Left colon (tissue), 2 donors: ENCODE measurements around the gene CASZ1. TPM values are rescaled to one million over a fixed set of nuclear protein-coding genes. Genes with fewer than 3 reads are reported as not detected.

Source experiments
- ATAC-seq: fragments of 200-7000 bp; cut with Tn5 transposase; one replicate; pipeline ENCODE4 v1.9.1; 2020; ENCODE audit warnings: mild to moderate bottlenecking, moderate library complexity
- DNase-seq, 2 donors: peaks; one replicate each; pipeline ENCODE4 v3.0.0-alpha.2; 2020
- intact Hi-C, 2 donors: fragments of 100-400 bp; cut with DNase I in 1 of 2; cut with micrococcal nuclease in 1 of 2; formaldehyde crosslinking; loops; one replicate each; pipeline versions ENCODE4 v1.11.2 to v1.14.0; 2022; cut with DNase I, micrococcal nuclease
- total RNA-seq, 2 donors: library from RNA; stranded (reverse); fragmentation: NEBNext Ultra II Directional; extraction: Animal tissue kit (Norgen Biotek cat#: 25700); gene quantifications; one replicate each; pipeline ENCODE4 v1.2.1, GENCODE V29; 2021
- donor health status: DM: no; HTN: no; CAD: no.
- donor health status: DM: yes; HTN: yes; CAD: no.

Gene CASZ1
- total RNA-seq, 2 donors from 2014 or later = 61.3 to 63.8 TPM

DNA sequence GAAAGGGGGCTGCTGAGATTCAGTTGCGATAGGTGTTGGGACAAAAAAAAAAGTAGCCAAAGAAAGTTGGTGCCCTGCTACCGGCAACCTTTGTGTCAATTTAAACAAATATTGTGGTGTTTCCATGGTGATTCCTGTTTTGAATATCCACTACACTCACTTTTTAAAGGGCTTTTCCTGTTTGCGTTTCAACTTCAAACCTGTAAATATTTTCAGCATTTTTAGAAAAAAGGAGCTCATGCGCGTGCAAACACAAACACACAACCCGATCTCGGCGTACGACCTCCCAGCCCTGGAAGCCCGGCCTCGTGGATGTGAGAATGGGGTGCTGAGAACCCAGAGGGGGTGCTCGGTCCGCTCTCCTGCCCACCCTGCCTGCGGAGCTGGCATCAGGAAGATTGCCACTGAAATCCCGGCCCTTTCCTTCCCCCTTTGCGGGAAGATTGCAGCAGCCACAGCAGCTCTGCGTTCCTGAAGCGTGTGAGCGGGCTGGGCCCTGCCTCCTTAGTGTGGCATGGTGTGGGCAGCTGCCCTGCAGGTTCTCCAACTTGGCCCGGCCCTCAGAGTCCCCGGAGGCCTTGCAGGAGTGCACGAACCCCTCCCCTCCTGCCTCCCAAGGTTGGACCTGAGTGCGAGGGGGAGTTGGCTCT lies 34.8 kb downstream of the CASZ1 start:
- ATAC-seq = peak; percentile 24
- intact Hi-C loops = no loop called here
- DNase-seq = peak; percentile 63 to 72

DNA sequence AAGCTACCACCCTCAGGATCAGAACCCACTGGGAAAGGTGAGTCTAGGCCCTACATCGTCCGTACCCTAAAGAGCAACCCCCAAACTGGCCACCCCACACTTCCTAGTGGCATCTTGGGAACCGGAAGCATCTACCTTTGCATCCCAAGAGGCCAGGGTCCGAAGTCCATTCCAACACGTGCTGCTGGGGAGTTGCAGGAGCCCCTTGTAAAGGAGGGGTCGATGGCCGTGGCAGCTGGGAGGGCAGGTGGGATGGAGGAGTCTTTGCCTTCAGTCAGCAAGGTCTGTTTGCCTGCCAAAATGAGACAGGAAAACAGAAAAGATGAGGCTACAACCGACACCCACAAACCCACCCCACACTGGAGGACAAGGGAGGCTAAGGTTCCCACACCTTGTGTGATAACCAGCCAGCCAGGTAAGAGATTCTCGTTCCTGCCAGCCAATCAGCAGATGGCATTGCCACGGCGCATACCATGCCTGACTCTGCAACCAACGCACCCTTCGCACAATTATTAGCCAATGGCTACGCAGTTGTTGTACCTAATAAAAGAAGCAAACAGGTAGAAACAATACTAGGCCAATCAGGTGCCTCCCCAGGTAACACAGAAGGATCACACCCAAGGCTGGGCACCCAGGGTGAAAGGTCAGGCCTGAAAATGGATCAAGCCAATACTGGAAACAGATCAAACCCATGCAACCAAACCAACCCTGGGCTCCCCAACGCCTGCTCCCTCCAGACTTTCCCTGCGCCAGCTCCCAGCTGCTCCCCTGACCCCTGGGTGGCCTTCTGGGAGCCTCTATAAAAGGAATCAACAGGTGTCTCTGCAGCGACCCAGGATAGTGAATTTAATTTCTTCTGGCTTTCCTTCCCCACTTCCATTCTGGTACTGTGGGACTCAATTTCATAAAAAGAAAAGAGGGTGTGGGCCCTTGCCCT lies 35.6 kb downstream of the CASZ1 start:
- ATAC-seq (no peak), DNase-seq (peak in 1 of 2 donors; percentile 46)
- intact Hi-C loops = no loop called here

DNA sequence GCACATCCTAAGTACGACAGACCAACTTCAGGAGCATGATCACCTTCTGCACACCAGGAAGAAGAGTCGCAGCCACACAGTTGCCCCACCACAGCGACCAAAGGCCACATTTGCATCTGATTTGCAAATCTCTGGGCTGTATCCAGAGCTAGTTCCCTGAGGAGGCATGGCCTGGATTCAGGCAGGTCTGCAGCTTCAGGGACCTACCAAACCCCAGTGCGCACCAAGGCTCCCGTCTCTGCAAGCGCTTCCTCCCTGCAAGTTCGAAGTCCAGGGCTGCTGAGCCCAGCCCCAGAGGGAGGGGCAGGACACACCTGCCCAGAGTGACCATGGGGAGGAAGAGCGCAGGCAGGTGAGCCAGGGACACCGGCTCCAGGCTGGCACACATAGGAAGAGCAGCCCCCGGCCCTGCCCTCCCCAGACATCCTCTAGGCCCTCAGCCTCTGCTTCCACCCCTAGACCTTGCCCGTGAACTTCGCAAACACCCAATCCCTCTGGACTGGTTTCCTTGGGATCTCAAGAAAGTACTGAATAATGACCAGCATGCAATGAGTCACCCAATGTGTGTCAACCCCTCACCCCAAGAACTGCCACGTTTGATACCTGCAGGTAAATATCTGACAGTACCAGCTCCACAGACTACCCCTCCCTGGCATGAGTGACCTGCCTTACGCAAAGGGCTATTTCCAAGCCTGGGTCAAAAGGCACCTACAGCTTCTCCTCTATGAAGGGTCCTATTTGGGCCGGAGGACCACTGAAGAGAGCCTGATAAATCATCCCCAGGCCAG lies 36.8 kb downstream of the CASZ1 start:
- intact Hi-C loops = no loop called here
- DNase-seq (peak; percentile 86 to 95), ATAC-seq (peak; percentile 76)

DNA sequence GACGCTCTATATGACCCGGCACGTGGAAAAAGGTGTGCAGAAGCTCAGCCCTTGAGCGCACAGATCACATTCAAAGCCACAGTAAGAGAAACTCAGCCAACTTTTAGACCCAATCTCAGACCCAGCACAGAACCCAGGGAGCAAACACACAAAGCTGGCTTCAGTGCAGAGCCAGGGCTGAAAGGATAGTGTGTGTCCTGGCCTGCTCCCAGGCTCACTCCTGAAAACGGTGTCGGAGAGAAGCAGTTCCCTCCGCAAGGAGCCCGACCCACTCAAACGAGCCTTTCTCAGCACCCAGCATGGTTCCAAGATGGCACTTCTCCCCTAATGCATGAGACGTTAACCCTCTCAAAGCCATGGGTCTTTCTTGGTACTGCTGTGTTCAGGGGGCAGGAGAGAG lies 39.6 kb downstream of the CASZ1 start:
- intact Hi-C loops = no loop called here
- ATAC-seq = no peak
- DNase-seq = no peak

DNA sequence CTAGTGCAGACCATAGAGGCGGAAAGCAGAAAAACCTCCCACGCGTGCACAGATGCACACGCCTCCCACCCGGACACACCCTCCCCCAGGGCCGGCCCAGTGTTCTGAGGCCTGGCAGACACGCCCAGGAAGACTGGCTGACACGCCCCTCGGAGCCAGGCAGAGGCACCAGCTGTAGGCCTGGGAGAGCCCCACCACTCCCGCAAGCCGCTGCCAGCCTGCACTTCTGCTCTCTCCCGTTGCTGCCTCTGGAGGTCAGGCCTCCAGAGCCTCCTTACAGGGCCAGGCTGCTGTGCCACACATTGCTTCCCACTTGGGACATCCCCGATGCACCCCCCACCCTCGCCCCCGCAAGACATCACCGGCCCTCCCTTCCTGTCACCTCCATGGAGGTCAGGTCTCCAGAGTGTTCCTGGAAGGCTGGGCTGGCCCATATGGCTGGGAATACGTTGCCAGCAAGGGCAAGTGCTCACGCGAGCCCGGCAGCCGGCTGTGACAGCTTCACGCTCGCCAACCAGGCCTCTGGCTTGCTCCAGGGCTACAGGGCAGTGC lies 40.4 kb downstream of the CASZ1 start:
- intact Hi-C loops = no loop called here
- peak; percentile 89 to 94 for DNase-seq
- ATAC-seq = peak; percentile 74

DNA sequence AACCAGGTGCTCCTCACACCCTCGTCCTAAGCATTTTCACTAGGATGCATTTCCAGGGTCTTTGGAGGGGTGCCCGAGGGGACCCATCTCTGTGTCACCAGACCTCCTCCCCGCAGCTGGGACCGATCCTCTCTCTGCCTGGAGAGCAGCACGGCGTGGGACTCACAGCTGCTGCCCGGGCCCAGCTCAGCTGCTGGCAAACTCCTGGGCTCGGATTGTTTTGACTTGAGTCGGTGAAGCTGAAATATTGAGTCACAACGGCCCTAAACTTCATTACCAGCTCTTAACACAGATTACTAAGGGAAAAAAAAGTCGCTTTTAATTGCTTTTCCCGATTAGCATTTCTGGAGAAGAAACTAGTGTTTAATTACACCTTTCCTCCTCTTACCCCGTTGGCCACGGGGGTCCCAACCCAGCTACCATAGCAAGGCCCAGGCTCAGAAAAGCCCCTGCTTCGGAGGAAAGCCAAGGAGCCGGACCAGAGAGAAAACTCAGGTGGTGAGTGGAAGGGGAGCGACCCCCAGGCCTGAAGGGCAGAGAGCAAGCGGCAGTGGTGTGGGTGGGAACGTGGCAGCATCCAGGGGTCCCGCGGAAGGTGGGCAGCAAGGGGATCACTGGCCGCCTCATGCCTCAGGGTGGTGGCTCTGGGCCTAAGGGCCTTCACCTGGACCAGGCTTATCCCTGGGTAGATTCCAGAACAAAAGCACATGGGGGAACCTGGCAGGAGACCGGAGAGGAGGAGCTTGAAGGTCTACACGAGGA lies 41.7 kb downstream of the CASZ1 start:
- ATAC-seq = no peak
- intact Hi-C loops = no loop called here
- no peak for DNase-seq

DNA sequence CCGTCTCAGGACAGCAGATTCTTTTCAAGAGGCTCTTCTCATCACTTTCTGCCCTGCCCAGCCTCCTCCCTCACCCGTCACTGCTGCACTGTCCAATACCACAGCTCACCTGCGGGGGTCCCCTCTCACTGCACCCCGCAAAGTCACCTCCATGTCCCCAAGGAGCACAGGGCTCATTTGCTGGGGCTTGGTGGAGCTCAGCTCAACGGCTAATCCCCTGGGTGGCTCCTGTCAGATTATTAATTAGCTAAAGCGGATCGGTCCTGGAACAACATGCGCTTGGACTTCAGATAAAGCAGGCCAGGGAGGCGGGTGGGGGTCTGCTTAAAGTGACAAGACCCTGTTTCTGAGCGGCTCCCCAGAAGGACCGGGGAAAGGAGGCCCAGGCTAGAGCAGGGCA lies 43.1 kb downstream of the CASZ1 start:
- DNase-seq (no peak), ATAC-seq (no peak)
- intact Hi-C loops = no loop called here

DNA sequence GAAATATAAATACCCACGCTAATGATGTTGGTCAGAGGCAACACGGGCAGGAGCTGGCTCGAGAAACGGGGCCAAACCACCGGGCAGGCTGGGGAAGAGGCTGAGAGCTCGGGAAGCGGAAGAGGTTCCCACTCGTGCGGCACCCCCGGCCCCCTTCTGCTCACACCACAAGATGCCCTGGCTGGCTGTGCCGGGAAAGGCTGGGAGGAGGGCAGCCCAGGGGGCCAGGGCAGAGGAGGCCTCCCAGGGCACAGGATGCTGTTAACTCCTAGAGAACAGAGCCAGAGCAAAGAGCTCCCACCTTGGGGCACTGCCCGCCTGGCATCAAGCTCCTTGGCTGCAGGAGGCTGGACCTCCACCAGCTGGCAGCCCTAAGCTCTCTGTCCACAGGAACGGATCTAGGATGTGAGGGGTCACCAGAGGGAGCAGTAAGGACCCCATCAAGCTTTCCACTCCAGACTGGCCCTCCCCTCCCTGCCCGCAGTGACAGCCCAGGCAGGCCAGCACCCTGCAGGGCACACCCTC lies 44.8 kb downstream of the CASZ1 start:
- DNase-seq = no peak
- no peak for ATAC-seq
- intact Hi-C loops = no loop called here

DNA sequence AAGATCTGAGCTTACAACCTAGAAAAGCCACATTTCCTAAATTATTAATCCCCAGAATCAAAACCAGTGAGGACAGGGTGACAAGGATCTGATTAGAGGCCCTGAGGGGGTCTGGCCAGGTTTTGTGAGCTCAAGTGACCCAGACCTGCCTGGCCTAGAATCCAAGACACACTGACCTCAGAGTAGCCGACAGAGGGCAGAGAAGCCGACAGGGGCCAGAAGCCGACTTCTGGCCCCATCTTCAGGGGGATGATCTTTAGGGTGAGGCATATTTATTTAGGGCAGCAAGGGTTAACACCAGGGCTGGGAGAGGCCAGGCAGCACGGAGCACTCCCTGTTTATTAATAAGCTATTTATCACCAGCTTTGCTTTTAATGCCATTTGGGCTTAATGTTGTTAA lies 45.3 kb downstream of the CASZ1 start:
- intact Hi-C loops = no loop called here
- ATAC-seq = no peak
- DNase-seq = no peak

DNA sequence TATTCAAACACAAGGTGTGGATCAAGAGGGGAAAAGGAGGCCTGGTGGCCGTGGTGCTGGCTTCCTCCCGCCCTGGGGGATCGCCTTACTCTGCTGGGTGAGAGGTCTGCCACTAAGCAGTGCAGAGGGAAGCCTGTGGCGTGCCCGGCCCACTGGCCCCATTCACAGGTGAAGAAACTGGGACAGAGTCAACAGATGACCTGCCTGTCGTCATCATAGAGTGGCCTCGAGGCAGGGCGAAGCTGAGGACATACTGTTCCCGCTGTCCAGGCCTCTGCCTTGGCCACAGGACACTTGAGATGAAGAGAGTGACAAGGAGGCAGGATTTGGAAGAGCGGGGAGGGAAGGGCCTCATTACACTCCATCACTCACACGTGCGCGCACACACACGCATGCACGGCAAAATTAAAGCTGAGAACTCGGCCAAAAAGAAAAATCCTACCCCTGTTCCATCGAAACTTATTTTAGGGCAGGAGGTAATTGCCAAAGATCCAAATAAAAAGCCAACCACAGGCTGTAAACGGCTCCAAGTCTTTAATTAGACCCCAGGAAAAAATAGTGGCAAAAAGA lies 50.5 kb downstream of the CASZ1 start:
- ATAC-seq (no peak), DNase-seq (no peak)
- intact Hi-C loops = no loop called here

DNA sequence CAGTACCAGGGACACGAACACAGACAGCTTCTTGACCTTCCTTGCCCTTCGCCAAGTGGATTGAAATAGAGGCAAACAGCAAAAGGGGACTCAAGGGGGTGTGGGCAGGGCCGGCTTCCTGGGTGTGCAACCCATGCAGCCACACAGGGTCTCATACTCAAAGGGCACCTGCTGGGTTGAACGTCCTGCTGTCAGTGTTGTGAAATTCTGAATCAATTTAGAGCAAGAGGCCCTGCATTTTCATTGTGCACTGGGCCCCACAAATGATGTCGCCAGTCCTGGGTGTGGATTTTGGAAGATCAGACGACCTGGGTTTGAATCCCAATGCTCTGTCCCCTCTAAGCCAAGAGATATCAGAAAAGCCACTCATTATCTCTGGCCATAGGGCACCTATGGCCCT lies 51.1 kb downstream of the CASZ1 start:
- intact Hi-C loops = no loop called here
- DNase-seq (no peak), ATAC-seq (no peak)

DNA sequence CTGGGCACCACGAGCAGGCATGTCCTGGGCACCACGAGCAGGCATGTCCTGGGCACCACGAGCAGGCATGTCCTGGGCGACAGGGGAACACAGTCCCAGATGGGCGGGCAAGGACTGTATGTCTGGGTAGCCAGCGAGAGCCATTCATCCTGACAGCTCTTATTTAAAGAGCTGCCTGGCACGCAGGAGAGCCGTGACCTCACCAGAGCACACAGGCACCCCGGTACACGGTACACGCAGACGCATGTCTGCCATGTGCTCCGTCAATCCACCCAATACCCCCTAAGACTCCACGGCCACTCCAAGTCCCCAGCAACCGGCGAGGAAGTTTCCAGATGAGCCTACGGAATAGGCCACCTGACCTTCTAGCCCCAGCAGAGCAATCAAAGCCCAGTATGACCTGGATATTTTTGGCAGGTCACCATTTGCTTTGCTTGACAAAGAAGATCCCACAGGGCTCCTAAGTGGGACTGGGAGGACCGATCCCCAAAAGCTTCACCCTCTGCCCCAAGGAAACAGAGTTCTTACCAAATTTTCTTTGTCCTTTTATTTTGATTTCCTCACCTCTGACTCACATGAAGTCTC lies 51.7 kb downstream of the CASZ1 start:
- DNase-seq = no peak
- ATAC-seq = no peak
- intact Hi-C loops = no loop called here

DNA sequence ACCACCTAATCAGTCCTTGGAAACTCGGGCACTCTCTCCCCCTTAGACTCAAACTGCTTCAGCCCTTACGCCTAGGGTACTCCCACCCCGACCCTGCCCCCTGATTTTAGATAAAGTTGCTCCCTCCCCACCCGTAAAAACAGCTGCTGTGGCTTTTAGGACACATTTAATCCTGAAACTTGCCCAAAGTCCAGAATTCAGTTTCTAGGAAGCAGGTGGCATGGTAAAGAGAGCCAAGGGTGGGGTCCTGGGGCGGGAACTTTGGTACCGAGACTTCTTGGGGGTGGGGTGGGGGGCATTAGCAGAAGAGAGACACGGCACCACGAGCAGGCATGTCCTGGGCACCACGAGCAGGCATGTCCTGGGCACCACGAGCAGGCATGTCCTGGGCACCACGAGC lies 52.4 kb downstream of the CASZ1 start:
- peak in 1 of 2 donors; percentile 48 for DNase-seq
- intact Hi-C loops = no loop called here
- ATAC-seq = peak; percentile 72

DNA sequence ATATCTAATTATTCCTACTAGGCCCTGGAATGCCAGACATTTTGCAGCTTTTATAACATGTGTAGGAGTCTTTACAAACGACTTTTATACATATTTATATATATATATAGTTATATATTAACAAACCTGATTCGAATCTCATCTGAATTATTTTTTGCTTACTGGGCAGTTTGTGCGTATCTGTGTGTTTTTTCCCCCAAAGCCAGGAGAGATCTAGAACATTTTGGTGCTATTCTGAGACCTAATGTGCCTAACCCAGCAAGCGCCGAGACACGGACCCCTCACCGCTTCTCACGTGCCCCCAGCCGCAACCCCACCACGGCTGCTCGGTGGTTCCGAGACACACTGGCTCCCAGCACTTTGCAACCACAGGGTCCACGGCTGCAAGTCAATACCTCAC lies 54.8 kb downstream of the CASZ1 start:
- DNase-seq (no peak), ATAC-seq (no peak)
- intact Hi-C loops = no loop called here

DNA sequence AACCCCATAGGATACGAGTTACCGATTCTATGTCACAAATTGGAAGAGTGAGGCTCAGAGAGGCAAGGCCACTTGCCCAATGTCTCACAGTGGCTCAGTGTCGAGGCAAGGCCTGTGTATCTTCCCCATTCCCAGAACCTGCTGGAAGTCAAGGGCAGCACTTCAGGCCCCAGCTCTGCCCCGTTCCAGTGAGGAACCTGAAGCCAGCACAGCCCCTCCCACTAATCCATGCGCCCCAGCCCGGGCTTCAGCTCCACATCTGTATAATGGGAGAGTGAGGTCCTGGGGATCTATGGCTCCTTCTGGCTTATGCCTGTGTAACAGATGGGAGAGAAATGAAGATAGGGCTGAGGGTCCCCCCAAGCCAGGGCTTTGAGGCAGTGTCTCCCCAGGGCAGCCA lies 56.3 kb downstream of the CASZ1 start:
- ATAC-seq = no peak
- intact Hi-C loops = no loop called here
- DNase-seq = no peak

DNA sequence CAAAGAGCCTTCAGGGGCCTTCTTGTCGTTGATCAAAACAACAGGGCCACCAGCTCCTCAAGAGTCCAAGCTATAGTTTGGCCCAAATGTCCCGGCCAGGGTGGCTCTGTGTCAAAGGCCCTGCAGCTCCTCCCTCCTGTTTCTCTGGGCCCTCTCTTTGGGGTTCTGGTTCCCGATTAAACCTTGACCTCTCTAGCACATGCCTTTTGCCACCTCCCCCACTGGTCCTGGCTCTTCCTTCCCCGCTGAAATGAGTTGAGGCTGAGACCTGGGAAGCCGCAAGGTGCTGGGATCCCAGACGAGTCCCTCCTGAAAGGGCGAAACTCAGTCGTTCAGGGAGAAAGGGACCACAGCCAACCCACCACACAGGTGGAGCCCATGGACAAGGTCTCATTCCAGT lies 56.9 kb downstream of the CASZ1 start:
- ATAC-seq = no peak
- intact Hi-C loops = no loop called here
- no peak for DNase-seq
